HepG2 (cell line): Measurements from ENCODE around the gene NUDT7. TPM values are rescaled to one million over a fixed set of nuclear protein-coding genes. Genes with fewer than 3 reads are reported as not detected.
A peak's percentile ranks its signal among the peaks of the same experiment; 100 is the strongest.

Experiments
- ELF1 ChIP-seq: sonication (generic); formaldehyde crosslinking; IDR thresholded peaks from 2 replicates; pipeline ENCODE4 v1.4.0; 2020; ENCODE audit warnings: missing genetic modification reagents
- FIP1L1 ChIP-seq: fragments of 200-400 bp; formaldehyde crosslinking; IDR thresholded peaks from 2 replicates; pipeline ENCODE4 v1.6.1; 2018; ENCODE audit warnings: low read depth, mild to moderate bottlenecking, low read length, moderate library complexity, borderline replicate concordance; ENCODE audit not compliant: insufficient read depth
- IKZF4 ChIP-seq: sonication (generic); formaldehyde crosslinking; IDR thresholded peaks from 2 replicates; pipeline ENCODE4 v1.5.1; 2020; ENCODE audit warnings: borderline replicate concordance, mild to moderate bottlenecking, low read depth, missing genetic modification reagents; ENCODE audit errors: not compliant biosample characterization
- KAT8 ChIP-seq: IDR thresholded peaks from 2 replicates; pipeline ENCODE4 v1.6.1; 2016; ENCODE audit warnings: missing genetic modification reagents, missing compliant biosample characterization
- NONO ChIP-seq, 2 experiments: fragments of 450-650 bp in 1 of 2; sonication (generic) in 1 of 2; formaldehyde crosslinking in 1 of 2; IDR thresholded peaks in 1 of 2; conservative IDR thresholded peaks in 1 of 2; 2 replicates each; pipeline versions ENCODE4 v1.6.1 to v1.8.0; 2017 to 2022; ENCODE audit warnings: mild to moderate bottlenecking in 1 of 2, missing genetic modification reagents in 1 of 2, moderate library complexity in 1 of 2
- PHF21A ChIP-seq: sonication (generic); formaldehyde crosslinking; IDR thresholded peaks from 2 replicates; pipeline ENCODE4 v1.5.0; 2020; ENCODE audit warnings: mild to moderate bottlenecking, missing genetic modification reagents
- TRIM24 ChIP-seq: sonication (generic); formaldehyde crosslinking; IDR thresholded peaks from 2 replicates; pipeline ENCODE4 v1.8.0; 2022; ENCODE audit warnings: mild to moderate bottlenecking, missing genetic modification reagents
- U2AF2 ChIP-seq: fragments of 200-400 bp; formaldehyde crosslinking; IDR thresholded peaks from 2 replicates; pipeline ENCODE4 v1.6.1; 2017; ENCODE audit warnings: low read depth, mild to moderate bottlenecking, low read length
- ZBTB1 ChIP-seq: sonication (generic); formaldehyde crosslinking; IDR thresholded peaks from 2 replicates; pipeline ENCODE4 v1.4.0; 2020; ENCODE audit warnings: missing genetic modification reagents, borderline replicate concordance
- ZSCAN22 ChIP-seq: sonication (generic); formaldehyde crosslinking; IDR thresholded peaks from 2 replicates; pipeline ENCODE4 v1.4.0; 2020; ENCODE audit warnings: mild to moderate bottlenecking, missing genetic modification reagents
- polyA plus RNA-seq, 8 experiments: library from polyadenylated mRNA; depleted of rRNA in 3 of 8; stranded (reverse) in 7 of 8; unstranded in 1 of 8; fragments of >200 nt; fragmentation: Illumina TruSeq in 4 of 8; extraction: Trizol in 4 of 8; gene quantifications; 2 replicates each; pipeline versions ENCODE4 v1.2.1 to v1.2.3, GENCODE V29; 2011 to 2016; ENCODE audit warnings: low read depth in 4 of 8, missing spikeins in 1 of 8, mixed read lengths in 1 of 8; ENCODE audit not compliant: insufficient read depth in 1 of 8
- total RNA-seq, 5 experiments: library from RNA; depleted of rRNA; stranded (reverse); fragments of >200 nt; fragmentation: Illumina TruSeq; extraction: Trizol; gene quantifications; 2 replicates each; pipeline ENCODE4 v1.2.3, GENCODE V29; 2016; ENCODE audit warnings: low read depth in 1 of 5
- TF ChIP-seq, protein P1 (sequence below): sonication (generic); formaldehyde crosslinking; IDR thresholded peaks from 2 replicates; pipeline ENCODE4 v1.4.0; 2020; ENCODE audit warnings: mild to moderate bottlenecking, missing genetic modification reagents, borderline replicate concordance
- TF ChIP-seq, protein P2 (sequence below): sonication (generic); formaldehyde crosslinking; IDR thresholded peaks from 2 replicates; pipeline ENCODE4 v1.5.1; 2020; ENCODE audit warnings: missing genetic modification reagents, mild to moderate bottlenecking, borderline replicate concordance
- TF ChIP-seq, protein P3 (sequence below): sonication (generic); formaldehyde crosslinking; conservative IDR thresholded peaks from 2 replicates; pipeline ENCODE4 v1.4.0; 2020; ENCODE audit warnings: mild to moderate bottlenecking, missing genetic modification reagents, moderate library complexity

Gene NUDT7
- total and polyA plus RNA-seq, 2 of the 13 experiments (the other 11 are each of a cell fraction or from before 2014, with no cell fraction given), result 14.3 to 23.9 TPM

DNA sequence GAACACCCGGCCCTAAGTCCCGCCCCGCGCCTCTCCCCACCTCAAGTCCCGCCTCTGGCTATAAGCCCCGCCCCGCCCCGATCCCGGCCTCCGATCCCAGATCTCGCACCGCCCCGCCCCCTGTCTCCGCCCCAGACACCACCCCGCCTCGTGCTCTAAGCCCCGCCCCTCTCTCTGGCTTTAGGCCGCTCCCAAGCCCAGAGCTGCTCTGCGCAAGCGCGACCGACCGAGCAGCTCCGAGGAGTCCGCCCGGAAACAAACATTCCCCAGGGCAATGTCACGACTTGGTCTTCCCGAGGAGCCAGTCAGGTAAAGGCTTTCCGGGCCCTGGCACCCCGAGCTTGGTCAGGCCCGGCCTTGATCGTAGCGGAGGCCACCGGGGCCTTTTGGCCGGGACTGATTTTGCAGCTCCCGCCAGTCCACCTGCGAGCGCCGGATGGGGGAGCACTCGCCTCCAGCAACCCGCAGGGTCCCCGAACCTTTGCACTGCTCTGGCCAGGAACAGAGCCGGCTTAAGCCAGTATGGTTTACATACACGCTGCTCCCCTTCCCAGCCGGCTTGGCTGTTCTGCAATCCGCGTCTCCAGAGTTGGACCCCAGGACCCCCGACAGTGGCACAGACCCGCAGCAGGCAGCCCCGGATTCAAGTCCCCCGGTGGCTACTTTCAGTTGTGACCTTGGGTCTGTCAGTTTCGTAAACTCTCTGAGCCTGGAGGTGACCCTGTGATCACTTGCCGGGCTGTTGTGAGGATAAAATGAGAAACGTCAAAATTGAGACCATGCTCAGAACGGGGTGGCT lies at the start of gene NUDT7 (continued):
- TF ChIP-seq, protein P1, sequence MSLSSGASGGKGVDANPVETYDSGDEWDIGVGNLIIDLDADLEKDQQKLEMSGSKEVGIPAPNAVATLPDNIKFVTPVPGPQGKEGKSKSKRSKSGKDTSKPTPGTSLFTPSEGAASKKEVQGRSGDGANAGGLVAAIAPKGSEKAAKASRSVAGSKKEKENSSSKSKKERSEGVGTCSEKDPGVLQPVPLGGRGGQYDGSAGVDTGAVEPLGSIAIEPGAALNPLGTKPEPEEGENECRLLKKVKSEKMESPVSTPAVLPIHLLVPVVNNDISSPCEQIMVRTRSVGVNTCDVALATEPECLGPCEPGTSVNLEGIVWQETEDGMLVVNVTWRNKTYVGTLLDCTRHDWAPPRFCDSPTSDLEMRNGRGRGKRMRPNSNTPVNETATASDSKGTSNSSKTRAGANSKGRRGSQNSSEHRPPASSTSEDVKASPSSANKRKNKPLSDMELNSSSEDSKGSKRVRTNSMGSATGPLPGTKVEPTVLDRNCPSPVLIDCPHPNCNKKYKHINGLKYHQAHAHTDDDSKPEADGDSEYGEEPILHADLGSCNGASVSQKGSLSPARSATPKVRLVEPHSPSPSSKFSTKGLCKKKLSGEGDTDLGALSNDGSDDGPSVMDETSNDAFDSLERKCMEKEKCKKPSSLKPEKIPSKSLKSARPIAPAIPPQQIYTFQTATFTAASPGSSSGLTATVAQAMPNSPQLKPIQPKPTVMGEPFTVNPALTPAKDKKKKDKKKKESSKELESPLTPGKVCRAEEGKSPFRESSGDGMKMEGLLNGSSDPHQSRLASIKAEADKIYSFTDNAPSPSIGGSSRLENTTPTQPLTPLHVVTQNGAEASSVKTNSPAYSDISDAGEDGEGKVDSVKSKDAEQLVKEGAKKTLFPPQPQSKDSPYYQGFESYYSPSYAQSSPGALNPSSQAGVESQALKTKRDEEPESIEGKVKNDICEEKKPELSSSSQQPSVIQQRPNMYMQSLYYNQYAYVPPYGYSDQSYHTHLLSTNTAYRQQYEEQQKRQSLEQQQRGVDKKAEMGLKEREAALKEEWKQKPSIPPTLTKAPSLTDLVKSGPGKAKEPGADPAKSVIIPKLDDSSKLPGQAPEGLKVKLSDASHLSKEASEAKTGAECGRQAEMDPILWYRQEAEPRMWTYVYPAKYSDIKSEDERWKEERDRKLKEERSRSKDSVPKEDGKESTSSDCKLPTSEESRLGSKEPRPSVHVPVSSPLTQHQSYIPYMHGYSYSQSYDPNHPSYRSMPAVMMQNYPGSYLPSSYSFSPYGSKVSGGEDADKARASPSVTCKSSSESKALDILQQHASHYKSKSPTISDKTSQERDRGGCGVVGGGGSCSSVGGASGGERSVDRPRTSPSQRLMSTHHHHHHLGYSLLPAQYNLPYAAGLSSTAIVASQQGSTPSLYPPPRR (CRISPR knock-in tag), result no peak
- peak; percentile 79 for TF ChIP-seq ELF1 (CRISPR knock-in tag)
- TF ChIP-seq, protein P2, sequence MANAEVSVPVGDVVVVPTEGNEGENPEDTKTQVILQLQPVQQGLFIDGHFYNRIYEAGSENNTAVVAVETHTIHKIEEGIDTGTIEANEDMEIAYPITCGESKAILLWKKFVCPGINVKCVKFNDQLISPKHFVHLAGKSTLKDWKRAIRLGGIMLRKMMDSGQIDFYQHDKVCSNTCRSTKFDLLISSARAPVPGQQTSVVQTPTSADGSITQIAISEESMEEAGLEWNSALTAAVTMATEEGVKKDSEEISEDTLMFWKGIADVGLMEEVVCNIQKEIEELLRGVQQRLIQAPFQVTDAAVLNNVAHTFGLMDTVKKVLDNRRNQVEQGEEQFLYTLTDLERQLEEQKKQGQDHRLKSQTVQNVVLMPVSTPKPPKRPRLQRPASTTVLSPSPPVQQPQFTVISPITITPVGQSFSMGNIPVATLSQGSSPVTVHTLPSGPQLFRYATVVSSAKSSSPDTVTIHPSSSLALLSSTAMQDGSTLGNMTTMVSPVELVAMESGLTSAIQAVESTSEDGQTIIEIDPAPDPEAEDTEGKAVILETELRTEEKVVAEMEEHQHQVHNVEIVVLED, result peak; percentile 43; the same call in 1 of the 2 replicates
- TF ChIP-seq PHF21A (CRISPR knock-in tag), result peak; percentile 90
- peak; percentile 77; the same call in 1 of the 2 replicates for TF ChIP-seq KAT8 (CRISPR knock-in tag)
- TF ChIP-seq, protein P3, sequence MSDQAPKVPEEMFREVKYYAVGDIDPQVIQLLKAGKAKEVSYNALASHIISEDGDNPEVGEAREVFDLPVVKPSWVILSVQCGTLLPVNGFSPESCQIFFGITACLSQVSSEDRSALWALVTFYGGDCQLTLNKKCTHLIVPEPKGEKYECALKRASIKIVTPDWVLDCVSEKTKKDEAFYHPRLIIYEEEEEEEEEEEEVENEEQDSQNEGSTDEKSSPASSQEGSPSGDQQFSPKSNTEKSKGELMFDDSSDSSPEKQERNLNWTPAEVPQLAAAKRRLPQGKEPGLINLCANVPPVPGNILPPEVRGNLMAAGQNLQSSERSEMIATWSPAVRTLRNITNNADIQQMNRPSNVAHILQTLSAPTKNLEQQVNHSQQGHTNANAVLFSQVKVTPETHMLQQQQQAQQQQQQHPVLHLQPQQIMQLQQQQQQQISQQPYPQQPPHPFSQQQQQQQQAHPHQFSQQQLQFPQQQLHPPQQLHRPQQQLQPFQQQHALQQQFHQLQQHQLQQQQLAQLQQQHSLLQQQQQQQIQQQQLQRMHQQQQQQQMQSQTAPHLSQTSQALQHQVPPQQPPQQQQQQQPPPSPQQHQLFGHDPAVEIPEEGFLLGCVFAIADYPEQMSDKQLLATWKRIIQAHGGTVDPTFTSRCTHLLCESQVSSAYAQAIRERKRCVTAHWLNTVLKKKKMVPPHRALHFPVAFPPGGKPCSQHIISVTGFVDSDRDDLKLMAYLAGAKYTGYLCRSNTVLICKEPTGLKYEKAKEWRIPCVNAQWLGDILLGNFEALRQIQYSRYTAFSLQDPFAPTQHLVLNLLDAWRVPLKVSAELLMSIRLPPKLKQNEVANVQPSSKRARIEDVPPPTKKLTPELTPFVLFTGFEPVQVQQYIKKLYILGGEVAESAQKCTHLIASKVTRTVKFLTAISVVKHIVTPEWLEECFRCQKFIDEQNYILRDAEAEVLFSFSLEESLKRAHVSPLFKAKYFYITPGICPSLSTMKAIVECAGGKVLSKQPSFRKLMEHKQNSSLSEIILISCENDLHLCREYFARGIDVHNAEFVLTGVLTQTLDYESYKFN (CRISPR knock-in tag), result peak; percentile 71
- TF ChIP-seq NONO (IDR thresholded peaks at IDR 0.05), result no peak
- peak; percentile 71 for TF ChIP-seq NONO (CRISPR knock-in tag; conservative IDR thresholded peaks at IDR 0.05)
- TF ChIP-seq ZSCAN22 (CRISPR knock-in tag), result no peak; the same call in 1 of the 2 replicates
- no peak for TF ChIP-seq TRIM24 (CRISPR knock-in tag)
- peak; percentile 44; the same call in 1 of the 2 replicates for TF ChIP-seq U2AF2
- TF ChIP-seq IKZF4 (CRISPR knock-in tag), result no peak
- no peak for TF ChIP-seq ZBTB1 (CRISPR knock-in tag)
- no peak for TF ChIP-seq FIP1L1
